ENCODE results near the gene PIEZO1.

DNA sequence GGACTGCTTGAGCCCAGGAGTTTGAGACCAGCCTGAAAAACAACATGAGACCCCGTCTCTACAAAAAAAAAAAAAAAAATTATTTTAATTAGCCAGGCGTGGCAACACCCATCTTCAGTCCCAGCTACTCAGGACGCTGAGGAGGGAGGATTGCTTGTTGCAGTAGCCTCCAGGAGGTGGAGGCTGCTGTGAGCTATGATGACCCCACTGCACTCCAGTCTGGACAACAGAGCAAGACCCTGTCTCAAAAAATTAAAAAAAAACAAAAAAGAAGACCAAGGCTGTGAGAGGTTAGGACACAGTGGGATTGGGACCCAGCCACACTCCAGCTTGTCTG lies 97.4 kb downstream of the PIEZO1 start:
- TF ChIP-seq, protein P1, sequence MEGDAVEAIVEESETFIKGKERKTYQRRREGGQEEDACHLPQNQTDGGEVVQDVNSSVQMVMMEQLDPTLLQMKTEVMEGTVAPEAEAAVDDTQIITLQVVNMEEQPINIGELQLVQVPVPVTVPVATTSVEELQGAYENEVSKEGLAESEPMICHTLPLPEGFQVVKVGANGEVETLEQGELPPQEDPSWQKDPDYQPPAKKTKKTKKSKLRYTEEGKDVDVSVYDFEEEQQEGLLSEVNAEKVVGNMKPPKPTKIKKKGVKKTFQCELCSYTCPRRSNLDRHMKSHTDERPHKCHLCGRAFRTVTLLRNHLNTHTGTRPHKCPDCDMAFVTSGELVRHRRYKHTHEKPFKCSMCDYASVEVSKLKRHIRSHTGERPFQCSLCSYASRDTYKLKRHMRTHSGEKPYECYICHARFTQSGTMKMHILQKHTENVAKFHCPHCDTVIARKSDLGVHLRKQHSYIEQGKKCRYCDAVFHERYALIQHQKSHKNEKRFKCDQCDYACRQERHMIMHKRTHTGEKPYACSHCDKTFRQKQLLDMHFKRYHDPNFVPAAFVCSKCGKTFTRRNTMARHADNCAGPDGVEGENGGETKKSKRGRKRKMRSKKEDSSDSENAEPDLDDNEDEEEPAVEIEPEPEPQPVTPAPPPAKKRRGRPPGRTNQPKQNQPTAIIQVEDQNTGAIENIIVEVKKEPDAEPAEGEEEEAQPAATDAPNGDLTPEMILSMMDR (IDR thresholded peaks at IDR 0.05), result no peak
- TF ChIP-seq ZFX (IDR thresholded peaks at IDR 0.05; ENCODE audit: borderline replicate concordance), result no peak

Data from 22Rv1 (cell line).